ENCODE measurements around the gene ACIN1. TPM values are rescaled to one million over a fixed set of nuclear protein-coding genes. Genes with fewer than 3 reads are reported as not detected.

ACIN1 gene
- total and polyA plus RNA-seq, 9 of the 15 experiments (the other 6 are each of a cell fraction or from before 2014, with no cell fraction given) = 5.0 to 196 (median 129) TPM

DNA sequence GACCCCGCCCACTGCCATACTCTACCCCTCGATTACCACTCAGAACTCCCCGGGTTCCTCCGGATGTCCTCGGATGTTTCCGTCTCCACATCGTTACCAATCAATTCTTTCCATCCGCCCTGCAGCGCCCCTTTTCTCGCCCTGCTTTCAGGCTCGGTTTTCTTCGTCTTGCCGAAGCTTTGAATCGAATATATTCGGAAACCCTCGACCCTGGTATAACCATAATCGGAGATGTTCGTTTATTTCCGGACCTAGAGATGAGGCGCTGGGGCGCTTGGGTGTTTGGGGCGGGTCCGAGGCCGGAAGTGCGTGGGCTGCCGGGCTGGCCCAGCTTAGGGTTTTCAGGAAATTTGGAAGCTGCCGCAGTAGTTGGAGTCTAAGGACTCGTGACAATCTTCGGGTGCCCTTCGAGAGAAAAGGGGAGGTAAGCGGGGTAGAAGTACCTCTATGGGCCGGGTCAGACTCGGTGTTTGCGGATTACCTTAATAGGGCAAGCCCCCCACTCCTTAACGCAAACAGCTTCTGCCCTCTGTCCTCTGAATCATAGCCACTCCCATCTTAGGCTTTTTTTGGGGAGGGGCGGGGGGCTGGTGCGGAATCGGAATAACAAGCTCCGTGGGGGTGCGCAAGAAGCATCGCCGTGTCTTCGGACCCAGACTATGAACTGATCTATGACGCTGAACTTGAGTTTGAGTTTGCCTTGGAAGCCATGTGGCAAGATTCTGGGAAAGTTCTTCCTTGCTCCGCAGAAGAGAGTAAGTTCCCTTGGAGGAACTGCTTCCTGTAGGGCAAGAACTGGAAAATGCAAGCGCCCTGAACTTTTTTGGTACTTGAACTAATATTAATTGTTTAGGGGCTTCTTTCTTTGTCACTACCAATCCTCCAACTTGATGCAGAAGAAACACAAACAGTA lies 516 bp upstream of the ACIN1 start, which contains the start of gene C14orf119 (continued):
- TF ChIP-seq, protein P1, sequence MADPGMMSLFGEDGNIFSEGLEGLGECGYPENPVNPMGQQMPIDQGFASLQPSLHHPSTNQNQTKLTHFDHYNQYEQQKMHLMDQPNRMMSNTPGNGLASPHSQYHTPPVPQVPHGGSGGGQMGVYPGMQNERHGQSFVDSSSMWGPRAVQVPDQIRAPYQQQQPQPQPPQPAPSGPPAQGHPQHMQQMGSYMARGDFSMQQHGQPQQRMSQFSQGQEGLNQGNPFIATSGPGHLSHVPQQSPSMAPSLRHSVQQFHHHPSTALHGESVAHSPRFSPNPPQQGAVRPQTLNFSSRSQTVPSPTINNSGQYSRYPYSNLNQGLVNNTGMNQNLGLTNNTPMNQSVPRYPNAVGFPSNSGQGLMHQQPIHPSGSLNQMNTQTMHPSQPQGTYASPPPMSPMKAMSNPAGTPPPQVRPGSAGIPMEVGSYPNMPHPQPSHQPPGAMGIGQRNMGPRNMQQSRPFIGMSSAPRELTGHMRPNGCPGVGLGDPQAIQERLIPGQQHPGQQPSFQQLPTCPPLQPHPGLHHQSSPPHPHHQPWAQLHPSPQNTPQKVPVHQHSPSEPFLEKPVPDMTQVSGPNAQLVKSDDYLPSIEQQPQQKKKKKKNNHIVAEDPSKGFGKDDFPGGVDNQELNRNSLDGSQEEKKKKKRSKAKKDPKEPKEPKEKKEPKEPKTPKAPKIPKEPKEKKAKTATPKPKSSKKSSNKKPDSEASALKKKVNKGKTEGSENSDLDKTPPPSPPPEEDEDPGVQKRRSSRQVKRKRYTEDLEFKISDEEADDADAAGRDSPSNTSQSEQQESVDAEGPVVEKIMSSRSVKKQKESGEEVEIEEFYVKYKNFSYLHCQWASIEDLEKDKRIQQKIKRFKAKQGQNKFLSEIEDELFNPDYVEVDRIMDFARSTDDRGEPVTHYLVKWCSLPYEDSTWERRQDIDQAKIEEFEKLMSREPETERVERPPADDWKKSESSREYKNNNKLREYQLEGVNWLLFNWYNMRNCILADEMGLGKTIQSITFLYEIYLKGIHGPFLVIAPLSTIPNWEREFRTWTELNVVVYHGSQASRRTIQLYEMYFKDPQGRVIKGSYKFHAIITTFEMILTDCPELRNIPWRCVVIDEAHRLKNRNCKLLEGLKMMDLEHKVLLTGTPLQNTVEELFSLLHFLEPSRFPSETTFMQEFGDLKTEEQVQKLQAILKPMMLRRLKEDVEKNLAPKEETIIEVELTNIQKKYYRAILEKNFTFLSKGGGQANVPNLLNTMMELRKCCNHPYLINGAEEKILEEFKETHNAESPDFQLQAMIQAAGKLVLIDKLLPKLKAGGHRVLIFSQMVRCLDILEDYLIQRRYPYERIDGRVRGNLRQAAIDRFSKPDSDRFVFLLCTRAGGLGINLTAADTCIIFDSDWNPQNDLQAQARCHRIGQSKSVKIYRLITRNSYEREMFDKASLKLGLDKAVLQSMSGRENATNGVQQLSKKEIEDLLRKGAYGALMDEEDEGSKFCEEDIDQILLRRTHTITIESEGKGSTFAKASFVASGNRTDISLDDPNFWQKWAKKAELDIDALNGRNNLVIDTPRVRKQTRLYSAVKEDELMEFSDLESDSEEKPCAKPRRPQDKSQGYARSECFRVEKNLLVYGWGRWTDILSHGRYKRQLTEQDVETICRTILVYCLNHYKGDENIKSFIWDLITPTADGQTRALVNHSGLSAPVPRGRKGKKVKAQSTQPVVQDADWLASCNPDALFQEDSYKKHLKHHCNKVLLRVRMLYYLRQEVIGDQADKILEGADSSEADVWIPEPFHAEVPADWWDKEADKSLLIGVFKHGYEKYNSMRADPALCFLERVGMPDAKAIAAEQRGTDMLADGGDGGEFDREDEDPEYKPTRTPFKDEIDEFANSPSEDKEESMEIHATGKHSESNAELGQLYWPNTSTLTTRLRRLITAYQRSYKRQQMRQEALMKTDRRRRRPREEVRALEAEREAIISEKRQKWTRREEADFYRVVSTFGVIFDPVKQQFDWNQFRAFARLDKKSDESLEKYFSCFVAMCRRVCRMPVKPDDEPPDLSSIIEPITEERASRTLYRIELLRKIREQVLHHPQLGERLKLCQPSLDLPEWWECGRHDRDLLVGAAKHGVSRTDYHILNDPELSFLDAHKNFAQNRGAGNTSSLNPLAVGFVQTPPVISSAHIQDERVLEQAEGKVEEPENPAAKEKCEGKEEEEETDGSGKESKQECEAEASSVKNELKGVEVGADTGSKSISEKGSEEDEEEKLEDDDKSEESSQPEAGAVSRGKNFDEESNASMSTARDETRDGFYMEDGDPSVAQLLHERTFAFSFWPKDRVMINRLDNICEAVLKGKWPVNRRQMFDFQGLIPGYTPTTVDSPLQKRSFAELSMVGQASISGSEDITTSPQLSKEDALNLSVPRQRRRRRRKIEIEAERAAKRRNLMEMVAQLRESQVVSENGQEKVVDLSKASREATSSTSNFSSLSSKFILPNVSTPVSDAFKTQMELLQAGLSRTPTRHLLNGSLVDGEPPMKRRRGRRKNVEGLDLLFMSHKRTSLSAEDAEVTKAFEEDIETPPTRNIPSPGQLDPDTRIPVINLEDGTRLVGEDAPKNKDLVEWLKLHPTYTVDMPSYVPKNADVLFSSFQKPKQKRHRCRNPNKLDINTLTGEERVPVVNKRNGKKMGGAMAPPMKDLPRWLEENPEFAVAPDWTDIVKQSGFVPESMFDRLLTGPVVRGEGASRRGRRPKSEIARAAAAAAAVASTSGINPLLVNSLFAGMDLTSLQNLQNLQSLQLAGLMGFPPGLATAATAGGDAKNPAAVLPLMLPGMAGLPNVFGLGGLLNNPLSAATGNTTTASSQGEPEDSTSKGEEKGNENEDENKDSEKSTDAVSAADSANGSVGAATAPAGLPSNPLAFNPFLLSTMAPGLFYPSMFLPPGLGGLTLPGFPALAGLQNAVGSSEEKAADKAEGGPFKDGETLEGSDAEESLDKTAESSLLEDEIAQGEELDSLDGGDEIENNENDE (IDR thresholded peaks at IDR 0.05; ENCODE audit: low read depth, low read length) = no peak
- TF ChIP-seq TEAD2 (tag; IDR thresholded peaks at IDR 0.05) (no peak), TGIF2 (CRISPR knock-in tag; IDR thresholded peaks at IDR 0.05) (no peak), MAFK (IDR thresholded peaks at IDR 0.05; ENCODE audit: low read length) (0 out of 2 replicates have a peak, but pooled peaks have one; percentile 4), NFIX (CRISPR knock-in tag; IDR thresholded peaks at IDR 0.05; ENCODE audit: low read depth) (no peak), MYC (IDR thresholded peaks at IDR 0.05; ENCODE audit: low read depth, low read length) (peak; percentile 81), MYC (CRISPR knock-in tag; IDR thresholded peaks at IDR 0.05; ENCODE audit: borderline replicate concordance, low read depth) (peak; percentile 58; the same call in 1 of the 2 replicates)
- TF ChIP-seq, protein P2, sequence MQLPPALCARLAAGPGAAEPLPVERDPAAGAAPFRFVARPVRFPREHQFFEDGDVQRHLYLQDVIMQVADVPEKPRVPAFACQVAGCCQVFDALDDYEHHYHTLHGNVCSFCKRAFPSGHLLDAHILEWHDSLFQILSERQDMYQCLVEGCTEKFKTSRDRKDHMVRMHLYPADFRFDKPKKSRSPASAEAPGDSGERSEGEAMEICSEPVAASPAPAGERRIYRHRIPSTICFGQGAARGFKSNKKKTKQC (CRISPR knock-in tag; IDR thresholded peaks at IDR 0.05) = no peak
- TF ChIP-seq, protein P3, sequence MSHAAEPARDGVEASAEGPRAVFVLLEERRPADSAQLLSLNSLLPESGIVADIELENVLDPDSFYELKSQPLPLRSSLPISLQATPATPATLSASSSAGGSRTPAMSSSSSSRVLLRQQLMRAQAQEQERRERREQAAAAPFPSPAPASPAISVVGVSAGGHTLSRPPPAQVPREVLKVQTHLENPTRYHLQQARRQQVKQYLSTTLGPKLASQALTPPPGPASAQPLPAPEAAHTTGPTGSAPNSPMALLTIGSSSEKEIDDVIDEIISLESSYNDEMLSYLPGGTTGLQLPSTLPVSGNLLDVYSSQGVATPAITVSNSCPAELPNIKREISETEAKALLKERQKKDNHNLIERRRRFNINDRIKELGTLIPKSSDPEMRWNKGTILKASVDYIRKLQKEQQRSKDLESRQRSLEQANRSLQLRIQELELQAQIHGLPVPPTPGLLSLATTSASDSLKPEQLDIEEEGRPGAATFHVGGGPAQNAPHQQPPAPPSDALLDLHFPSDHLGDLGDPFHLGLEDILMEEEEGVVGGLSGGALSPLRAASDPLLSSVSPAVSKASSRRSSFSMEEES (CRISPR knock-in tag; IDR thresholded peaks at IDR 0.05) = no peak
- TF ChIP-seq, protein P4, sequence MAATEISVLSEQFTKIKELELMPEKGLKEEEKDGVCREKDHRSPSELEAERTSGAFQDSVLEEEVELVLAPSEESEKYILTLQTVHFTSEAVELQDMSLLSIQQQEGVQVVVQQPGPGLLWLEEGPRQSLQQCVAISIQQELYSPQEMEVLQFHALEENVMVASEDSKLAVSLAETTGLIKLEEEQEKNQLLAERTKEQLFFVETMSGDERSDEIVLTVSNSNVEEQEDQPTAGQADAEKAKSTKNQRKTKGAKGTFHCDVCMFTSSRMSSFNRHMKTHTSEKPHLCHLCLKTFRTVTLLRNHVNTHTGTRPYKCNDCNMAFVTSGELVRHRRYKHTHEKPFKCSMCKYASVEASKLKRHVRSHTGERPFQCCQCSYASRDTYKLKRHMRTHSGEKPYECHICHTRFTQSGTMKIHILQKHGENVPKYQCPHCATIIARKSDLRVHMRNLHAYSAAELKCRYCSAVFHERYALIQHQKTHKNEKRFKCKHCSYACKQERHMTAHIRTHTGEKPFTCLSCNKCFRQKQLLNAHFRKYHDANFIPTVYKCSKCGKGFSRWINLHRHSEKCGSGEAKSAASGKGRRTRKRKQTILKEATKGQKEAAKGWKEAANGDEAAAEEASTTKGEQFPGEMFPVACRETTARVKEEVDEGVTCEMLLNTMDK (IDR thresholded peaks at IDR 0.05; ENCODE audit: borderline replicate concordance, insufficient read depth, low read depth, low read length, poor library complexity, severe bottlenecking) = no peak

All from K562 (cell line).